GM21723 (cell line): ENCODE measurements around the gene S1PR4.
"Not testable (repeated sequence)": the region's sequence is repeated elsewhere in the genome, so short reads cannot be mapped to it uniquely, and the experiment has no call there.

Experiments
- ATAC-seq: cut with Tn5 transposase; IDR thresholded peaks from one replicate; pipeline ENCODE4 v1.9.1; 2021; ENCODE audit warnings: mild to moderate bottlenecking, moderate library complexity; ENCODE audit not compliant: unreplicated experiment

The S1PR4 gene

GRCh38 chr19:3192684-3193083 is 14.1 kb downstream of the S1PR4 start:
- no peak for ATAC-seq

DNA sequence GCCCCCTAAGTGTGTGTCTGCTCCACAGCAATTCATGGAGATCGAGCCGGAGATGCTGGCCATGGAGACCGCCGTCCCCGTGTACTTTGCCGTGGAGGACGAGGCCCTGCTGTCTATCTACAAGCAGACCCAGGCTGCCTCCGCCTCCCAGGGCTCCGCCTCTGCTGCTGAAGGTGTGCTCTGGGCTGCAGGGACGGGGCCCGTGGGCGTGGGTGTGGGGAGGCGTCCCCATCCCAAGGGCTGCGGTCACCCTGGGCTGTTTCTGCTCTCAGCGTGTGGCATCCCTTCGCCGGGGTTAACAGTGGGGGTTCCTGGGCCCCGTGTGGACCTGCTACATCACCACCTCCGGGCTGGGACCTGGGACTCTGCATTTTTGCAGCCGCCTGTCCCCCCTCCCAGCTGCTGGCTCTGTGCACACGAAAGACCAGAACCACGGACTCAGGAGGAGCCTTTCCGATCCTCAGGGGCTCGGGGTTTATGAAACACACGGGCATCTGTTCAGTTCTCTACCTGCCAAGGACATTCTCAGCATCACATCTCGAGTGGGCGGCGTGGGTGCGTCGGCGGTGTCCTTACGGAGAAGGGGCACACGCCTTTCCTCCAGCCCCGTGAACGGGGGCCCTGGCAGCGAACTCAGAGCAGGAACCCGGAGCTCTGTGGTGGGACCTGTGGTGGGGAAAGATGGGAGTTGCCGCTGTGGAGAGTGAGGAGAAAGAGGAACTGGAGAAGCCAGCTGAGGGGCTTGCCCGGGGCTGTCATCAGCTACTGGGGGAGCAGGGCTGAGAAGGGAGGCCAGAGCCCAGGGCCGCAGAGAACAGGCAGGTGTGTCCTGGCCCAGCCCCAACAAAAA is 14.9 kb downstream of the S1PR4 start:
- ATAC-seq = no peak

- ATAC-seq = no peak
Observed at GRCh38 chr19:3194106-3195087, 15.8 kb downstream of the S1PR4 start.

DNA sequence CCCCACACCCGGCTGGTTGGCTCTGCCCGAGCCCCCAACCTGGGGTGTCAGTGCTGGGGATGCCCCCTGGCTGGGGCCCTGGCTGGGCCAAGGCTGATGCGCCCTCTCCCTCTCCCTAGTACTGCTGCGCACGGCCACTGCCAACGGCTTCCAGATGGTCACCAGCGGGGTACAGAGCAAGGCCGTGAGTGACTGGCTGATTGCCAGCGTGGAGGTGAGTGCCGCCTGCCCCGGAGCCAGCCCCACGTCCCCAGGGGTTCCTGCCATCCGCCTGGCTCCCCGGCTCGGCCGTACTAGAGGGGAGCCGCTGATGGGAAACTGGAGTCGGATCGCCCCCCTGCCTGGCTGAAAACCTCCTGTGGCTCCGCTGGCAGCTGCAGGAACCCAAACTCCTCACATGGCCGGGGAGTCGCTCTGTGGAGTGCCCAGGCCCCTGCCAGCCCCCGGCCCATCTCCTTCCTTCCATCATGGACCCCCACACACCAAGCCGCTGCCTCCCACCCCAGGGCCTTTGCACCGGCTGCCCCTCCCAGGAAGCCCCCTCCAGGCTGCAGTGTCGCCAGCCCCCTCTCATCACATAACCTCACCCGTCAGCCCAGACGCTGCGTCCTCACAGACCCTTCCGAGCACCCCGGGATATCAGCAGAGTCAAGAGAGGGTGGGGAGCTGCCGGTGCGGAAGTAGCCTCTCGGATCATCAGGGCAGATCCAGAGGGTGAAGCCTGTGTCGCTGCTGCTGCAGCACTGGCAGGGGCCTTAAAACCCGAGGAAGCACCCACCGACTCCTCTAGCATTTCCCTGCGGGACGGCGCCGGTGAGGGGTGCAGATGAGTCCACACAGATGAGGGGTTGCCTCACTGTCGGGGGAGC is 17.7 kb downstream of the S1PR4 start:
- no peak for ATAC-seq

GRCh38 chr19:3196933-3197205 is 18.3 kb downstream of the S1PR4 start:
- no peak for ATAC-seq

DNA sequence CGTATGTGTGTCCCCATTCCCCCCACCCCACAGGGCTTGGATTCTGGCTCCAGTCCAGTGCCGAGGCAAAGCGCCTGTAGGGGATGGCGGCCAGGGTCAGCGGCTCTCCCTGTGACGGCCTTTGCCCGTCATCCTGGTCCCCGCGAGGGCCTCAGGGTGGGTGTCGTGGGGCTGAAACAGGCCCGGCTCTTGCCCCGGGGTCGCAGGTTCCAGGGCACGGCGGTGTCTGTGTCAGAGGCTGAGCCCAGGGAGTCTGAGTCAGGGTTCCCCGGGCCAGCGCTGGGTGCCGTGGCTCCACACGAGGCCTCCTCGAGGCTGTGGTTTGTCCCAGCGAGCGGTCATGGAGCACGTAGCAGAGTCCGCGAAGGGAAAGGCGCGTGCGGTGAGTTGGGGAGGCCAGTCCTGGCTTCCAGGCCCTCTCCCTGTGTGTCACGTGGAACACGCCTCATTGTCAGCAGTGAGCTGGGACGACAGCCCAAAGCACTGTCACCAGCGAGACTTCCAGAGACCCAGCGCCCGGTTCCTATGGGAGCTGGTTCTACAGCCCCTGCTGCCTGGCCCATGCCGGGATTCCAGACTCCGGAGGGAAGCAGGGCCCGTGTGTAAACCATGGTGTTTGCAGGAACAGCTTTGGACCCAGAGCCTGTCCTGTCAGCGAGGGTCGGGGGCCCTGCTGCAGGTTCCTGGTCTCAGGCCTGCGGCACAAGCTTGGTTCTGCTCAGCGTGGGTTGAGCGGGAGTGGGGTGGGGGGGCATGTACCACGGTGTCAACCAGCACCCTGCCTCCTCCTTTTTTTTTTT is 20.5 kb downstream of the S1PR4 start:
- ATAC-seq = no peak

DNA sequence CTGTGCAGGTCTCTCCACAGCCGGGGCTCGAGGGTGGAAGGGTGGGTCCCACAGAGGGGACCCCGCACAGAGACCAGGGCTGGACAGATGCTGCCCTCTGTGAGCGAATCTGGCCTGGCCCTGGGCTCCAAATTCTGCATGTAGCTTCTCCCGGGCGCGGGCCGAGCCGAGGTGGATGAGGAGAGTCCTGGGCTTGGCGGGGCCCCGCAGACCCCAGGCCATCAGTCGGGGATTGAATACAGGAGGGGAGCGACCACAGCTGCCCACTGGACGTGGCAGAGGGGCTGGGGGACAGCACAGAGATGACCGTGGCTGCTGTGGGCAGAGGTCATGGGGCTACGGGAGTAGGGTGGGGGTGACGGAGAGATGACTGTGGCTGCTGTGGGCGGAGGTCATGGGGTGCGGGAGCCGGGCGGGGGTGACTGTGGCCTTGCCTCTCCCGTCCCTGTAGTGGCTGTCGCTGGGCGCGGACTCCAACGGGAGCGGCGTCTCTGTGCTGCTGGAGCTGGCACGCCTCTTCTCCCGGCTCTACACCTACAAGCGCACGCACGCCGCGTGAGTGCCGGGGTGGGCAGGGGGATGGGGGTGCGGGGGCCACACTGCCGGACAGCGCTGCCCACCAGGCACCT is 22.6 kb downstream of the S1PR4 start:
- ATAC-seq = no peak

GRCh38 chr19:3201911-3202310 is 23.3 kb downstream of the S1PR4 start:
- ATAC-seq = no peak

- ATAC-seq = no peak
Observed at GRCh38 chr19:3202346-3202745, 23.8 kb downstream of the S1PR4 start.

DNA sequence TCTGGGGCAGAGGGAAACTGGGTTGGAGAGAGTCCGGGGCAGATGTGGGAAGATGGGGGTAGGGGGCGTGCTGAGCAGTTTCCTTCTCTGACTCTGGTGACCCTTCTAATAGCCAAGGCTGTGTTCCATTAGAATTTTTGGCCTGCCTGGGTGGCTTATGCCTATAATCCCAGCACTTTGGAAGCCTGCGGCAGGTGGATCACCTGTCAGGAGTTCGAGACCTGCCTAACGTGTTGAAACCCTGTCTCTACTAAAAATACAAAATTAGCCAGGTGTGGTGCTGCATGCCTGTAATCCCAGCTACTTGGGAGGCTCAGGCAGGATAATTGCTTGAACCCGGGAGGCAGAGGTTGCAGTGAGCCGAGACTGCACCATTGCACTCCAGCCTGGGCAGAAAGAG is 24.3 kb downstream of the S1PR4 start:
- ATAC-seq = not testable (repeated sequence)

DNA sequence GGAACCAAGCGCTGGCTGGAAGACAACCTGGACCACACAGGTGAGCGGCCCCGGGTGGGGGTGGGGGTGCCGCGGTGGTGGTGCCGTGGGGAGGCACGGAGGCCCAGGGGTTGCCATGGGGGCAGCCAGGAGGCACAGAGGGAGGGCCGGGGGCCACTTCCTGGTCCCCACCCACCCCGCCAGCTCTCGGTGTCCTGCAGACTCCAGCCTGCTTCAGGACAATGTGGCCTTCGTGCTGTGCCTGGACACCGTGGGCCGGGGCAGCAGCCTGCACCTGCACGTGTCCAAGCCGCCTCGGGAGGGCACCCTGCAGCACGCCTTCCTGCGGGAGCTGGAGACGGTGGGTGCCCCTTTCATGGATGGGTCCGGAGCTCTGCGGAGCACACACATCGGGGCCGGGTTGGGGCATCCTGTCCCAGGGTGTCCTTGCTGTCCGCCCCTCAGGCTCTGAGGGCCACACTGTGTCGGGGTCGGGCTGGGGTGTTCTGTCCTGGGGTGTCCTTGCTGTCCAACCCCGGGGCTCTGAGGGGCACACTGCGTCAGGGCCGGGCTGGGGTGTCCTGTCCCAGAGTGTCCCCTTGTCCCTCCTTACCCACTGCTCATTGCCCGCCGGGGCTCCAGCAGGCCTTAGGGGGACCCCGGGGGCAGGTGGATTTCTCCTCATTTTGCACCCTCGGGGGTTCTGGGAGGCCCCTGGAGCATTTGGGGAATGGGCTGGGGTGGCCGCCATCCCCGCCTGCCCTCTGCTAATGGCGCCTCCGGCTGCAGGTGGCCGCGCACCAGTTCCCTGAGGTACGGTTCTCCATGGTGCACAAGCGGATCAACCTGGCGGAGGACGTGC is 25.5 kb downstream of the S1PR4 start:
- no peak for ATAC-seq

GRCh38 chr19:3204646-3205275 is 26.2 kb downstream of the S1PR4 start:
- ATAC-seq = no peak

GRCh38 chr19:3206216-3206953 is 27.8 kb downstream of the S1PR4 start:
- ATAC-seq = no peak

- ATAC-seq = no peak
Observed at GRCh38 chr19:3207461-3208242, 29.1 kb downstream of the S1PR4 start.

GRCh38 chr19:3208317-3209207 is 30.0 kb downstream of the S1PR4 start:
- ATAC-seq = no peak
